ENCODE data around the gene PRPF19. TPM values are rescaled to one million over a fixed set of nuclear protein-coding genes. Genes with fewer than 3 reads are reported as not detected.

PRPF19 gene
- total RNA-seq, 1 experiment from 2014 or later: 79.3 TPM

DNA sequence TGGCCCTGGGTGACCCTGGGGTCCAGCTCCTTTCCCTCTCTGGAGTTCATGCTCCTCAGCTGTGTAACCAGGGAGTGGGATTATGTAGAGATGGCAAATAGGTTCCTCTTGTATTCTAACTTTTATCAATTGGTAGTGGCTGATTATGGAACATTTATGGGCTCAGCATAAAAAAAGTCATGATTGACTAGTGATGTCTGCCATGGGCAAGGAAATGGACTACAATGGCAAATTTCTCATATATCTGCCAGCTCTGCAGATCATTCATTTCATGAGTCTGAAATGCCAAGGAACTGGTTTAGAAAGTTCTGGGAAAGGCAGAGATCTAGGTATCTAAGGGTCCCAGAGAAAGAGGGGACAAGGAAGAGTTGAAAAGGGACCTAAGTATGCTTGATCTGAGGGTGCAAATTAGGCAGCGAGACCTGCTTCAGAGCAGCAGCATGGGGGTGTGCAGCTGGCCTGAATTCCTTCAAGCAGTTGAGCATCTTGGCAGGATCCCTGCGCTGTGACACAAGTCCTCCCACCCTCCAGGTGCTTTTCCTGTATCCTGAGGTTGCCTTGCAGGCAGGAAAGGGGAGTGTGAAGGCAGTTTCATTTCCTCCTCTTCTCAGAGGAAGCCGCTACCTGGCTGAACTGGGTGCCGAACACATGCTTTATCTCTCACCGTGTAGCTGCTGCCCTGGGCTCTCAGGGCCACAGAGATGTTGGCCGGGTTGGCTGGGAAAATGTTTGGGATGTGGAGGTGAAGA, 35.2 kb upstream of the PRPF19 start:
- no peak for DNase-seq (ENCODE audit: low read depth)
- in situ Hi-C loops (cut with HindIII; ENCODE audit: low pct_unique_long_range_greater_than_20kb, low sequenced_read_pairs): no loop called here

DNA sequence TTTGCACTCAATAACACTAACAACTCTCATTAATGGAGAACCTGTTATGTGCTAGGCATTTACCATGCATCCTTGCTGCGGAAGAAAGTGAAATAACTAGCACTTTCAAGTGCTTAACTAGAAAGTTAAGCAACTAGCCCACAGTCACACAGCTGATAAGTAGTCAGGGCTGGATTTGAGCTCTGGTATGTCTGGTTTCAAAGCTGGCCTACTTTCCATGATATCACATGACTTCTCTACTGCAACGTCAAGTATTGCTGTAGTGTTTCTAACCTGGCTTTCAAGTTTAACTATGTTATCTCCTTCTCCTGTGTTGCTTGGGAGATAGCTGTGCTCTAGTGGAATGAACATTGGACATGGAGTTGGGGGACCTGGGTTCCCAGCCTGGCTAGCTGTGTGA, 33.5 kb upstream of the PRPF19 start:
- in situ Hi-C loops (cut with HindIII; ENCODE audit: low pct_unique_long_range_greater_than_20kb, low sequenced_read_pairs): no loop called here
- DNase-seq (ENCODE audit: low read depth): no peak

DNA sequence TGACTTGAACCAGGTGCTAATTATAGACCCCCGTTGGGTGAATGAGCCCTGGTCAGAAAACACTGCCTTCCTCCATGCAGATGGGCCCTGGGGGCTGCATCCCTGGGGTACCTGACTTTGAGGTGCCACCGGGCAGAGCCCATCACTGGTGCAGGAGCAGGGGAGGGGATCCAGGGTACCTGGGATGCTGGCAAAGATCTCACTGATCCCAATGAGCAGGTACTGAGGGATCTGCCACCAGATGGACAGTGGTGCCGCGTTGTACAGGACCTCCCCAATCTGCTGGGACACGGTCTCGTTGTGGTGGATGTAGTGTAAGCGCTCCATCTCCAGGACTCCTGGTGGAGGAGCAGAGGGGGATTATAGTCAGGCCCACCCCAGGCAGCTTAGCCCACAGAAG, 32.9 kb upstream of the PRPF19 start:
- no peak for DNase-seq (ENCODE audit: low read depth)
- in situ Hi-C loops (cut with HindIII; ENCODE audit: low pct_unique_long_range_greater_than_20kb, low sequenced_read_pairs): no loop called here

- in situ Hi-C loops (cut with HindIII; ENCODE audit: low pct_unique_long_range_greater_than_20kb, low sequenced_read_pairs): no loop called here
Measured at GRCh38 chr11:60938500-60938899, 32.1 kb upstream of the PRPF19 start.

GRCh38 chr11:60937811-60938210, 31.4 kb upstream of the PRPF19 start:
- no peak for DNase-seq (ENCODE audit: low read depth)
- in situ Hi-C loops (cut with HindIII; ENCODE audit: low pct_unique_long_range_greater_than_20kb, low sequenced_read_pairs): no loop called here

More at GRCh38 chr11:60938500-60938899, 32.1 kb upstream of the PRPF19 start:
- no peak for DNase-seq (ENCODE audit: low read depth)

GRCh38 chr11:60937144-60937527, 30.8 kb upstream of the PRPF19 start:
- DNase-seq (ENCODE audit: low read depth): no peak
- in situ Hi-C loops (cut with HindIII; ENCODE audit: low pct_unique_long_range_greater_than_20kb, low sequenced_read_pairs): no loop called here

GRCh38 chr11:60936467-60937143, 30.2 kb upstream of the PRPF19 start:
- no peak for DNase-seq (ENCODE audit: low read depth)
- in situ Hi-C loops (cut with HindIII; ENCODE audit: low pct_unique_long_range_greater_than_20kb, low sequenced_read_pairs): no loop called here

- in situ Hi-C loops (cut with HindIII; ENCODE audit: low pct_unique_long_range_greater_than_20kb, low sequenced_read_pairs): no loop called here
- DNase-seq (ENCODE audit: low read depth): no peak
Measured at GRCh38 chr11:60935676-60936442, 29.5 kb upstream of the PRPF19 start.

DNA sequence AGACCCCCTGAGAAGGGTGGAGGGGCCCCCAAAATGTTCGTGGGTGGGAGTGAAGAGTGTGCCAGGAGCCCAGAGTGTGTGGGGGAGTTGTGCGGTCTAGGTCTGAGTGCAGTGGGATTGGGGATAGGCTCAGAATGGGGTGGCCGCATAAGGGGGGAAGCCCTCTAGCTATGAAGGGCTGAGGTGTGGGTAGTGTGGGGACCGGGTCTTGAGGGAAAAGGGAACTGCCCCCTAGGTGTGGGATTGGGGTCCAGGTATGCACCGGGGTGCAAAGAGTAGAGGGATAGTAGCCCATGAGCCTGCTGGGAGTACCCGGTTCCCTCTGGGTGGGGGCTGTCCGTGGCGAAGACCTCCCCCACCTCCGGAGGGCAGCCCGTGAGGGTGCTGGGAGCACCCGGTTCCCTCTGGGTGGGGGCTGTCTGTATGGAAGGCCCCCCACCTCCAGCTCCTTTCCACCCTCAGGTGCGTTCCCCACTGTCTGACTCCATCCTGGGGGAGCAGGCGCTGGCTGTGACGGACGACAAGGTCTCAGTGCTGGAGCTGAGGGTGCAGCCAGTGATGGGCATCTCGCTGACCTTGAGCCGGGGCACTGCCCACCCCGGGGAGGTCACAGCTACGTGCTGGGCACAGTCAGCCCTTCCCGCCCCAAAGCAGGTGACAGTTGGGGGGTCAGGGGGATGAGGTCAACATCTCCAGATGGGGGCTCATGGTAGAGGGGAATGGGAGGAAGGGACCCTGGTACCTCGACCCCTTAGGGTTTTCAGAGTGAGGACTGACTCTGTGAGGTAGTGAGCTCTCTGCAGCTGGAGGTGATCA, 28.6 kb upstream of the PRPF19 start:
- DNase-seq (ENCODE audit: low read depth): no peak
- in situ Hi-C loops (cut with HindIII; ENCODE audit: low pct_unique_long_range_greater_than_20kb, low sequenced_read_pairs): no loop called here

- in situ Hi-C loops (cut with HindIII; ENCODE audit: low pct_unique_long_range_greater_than_20kb, low sequenced_read_pairs): no loop called here
- no peak for DNase-seq (ENCODE audit: low read depth)
Measured at GRCh38 chr11:60934124-60934789, 27.9 kb upstream of the PRPF19 start.

GRCh38 chr11:60933416-60934123, 27.2 kb upstream of the PRPF19 start:
- in situ Hi-C loops (cut with HindIII; ENCODE audit: low pct_unique_long_range_greater_than_20kb, low sequenced_read_pairs): no loop called here
- DNase-seq (ENCODE audit: low read depth): no peak

DNA sequence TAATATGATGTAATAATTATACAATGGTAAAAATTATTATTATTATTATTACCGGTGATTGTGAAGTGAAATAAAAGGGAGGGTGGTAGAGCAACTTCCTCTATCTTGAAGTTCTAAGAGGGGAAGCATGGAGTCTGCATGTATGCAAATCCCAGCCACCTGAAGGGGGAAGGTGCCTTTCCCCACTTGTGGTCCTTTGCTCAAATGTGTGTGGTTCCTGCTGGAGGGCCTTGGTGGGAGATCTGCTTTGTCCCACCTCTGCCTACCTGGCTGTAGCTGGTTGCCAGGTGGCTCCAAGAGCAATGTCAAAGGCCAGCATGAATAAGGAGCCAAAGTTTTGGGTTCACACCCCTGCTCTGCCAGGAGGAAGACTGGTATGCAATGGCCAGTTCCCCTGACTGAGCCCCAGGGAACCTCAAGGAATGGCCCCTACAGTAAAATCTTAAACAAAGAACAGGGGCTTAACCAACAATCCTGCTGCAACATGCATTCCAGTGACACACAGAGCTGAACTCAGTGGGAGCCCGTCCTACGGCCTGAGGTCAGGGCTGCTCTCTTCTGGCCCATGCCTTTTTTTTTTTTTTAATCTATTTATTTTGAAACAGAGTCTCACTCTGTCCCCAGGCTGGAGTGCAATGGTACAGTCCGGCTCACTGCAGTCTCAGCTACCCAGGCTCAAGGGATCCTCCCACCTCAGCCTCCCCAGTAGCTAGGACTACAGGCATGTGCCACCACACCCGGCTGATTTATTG, 26.4 kb upstream of the PRPF19 start:
- in situ Hi-C loops (cut with HindIII; ENCODE audit: low pct_unique_long_range_greater_than_20kb, low sequenced_read_pairs): no loop called here
- DNase-seq (ENCODE audit: low read depth): no peak

DNA sequence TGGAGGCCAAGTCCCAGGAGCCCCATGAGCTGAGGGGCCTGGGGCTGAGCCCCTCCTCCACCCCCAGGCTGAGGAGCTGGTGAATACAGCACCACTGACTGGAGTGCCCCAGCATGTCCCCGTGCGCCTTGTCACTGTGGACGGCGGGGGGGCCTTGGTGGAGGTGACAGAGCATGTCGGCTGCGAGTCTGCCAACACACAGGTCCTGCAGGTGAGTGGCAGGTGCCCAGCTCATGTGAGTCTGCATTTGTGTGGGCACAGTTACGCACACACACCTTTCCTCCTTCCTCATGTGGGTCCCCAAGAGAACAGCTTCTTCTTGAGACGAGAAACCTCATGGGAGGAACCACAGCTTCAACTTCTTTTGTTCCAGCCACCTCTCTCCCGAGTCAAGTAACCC, 25.5 kb upstream of the PRPF19 start:
- in situ Hi-C loops (cut with HindIII; ENCODE audit: low pct_unique_long_range_greater_than_20kb, low sequenced_read_pairs): no loop called here
- no peak for DNase-seq (ENCODE audit: low read depth)

GRCh38 chr11:60930394-60930793, 24.0 kb upstream of the PRPF19 start:
- in situ Hi-C loops (cut with HindIII; ENCODE audit: low pct_unique_long_range_greater_than_20kb, low sequenced_read_pairs): no loop called here
- DNase-seq (ENCODE audit: low read depth): no peak

DNA sequence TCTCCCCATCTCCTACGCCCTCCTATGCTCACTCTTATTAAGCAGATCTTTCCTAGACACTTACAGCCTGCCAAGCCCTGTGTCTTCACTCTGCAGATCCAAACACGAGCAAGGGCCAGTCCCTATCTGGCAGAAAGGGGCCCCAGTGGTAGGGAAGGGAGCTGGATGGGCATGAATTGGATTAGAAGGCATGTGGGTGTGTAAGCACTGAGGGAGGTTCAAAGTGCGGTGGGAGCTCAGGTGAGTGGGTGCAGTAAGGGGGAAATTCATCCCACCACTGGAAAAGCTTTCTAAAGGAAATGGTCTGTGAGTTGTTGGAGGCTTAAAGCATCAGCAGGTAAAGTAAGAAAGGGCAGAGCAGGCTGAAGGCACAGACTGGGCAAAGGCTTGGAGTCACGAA, 23.4 kb upstream of the PRPF19 start:
- DNase-seq (ENCODE audit: low read depth): no peak
- in situ Hi-C loops (cut with HindIII; ENCODE audit: low pct_unique_long_range_greater_than_20kb, low sequenced_read_pairs): no loop called here

DNA sequence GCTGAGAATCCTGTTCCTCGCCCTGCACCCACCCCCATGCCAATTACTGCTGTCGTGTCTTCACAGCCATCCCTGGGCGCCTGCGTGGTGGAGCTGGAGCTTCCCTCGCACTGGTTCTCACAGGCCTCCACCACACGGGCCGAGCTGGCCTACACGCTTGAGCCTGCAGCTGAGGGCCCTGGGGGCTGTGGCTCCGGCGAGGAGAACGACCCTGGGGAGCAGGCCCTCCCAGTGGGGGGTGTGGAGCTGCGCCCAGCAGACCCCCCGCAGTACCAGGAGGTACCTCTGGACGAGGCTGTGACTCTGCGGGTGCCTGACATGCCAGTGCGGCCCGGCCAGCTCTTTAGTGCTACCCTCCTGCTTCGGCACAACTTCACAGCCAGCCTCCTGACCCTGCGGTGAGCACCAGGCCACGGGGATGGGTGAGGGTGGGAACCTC, 22.2 kb upstream of the PRPF19 start:
- no peak for DNase-seq (ENCODE audit: low read depth)
- in situ Hi-C loops (cut with HindIII; ENCODE audit: low pct_unique_long_range_greater_than_20kb, low sequenced_read_pairs): no loop called here

- no peak for DNase-seq (ENCODE audit: low read depth)
- in situ Hi-C loops (cut with HindIII; ENCODE audit: low pct_unique_long_range_greater_than_20kb, low sequenced_read_pairs): no loop called here
Measured at GRCh38 chr11:60927600-60927999, 21.2 kb upstream of the PRPF19 start.
